HepG2 (cell line): ENCODE measurements around the gene ZNHIT6. TPM values are rescaled to one million over a fixed set of nuclear protein-coding genes. Genes with fewer than 3 reads are reported as not detected.

Source experiments
- ARID5B ChIP-seq: IDR thresholded peaks from 2 replicates; pipeline ENCODE4 v1.4.0; 2020; ENCODE audit warnings: mild to moderate bottlenecking, missing genetic modification reagents
- CEBPB ChIP-seq: IDR thresholded peaks from 2 replicates; pipeline ENCODE4 v1.6.1; 2011; ENCODE audit warnings: low read depth, low read length, improper control_type of control experiment, borderline replicate concordance
- DR1 ChIP-seq: sonication (generic); formaldehyde crosslinking; IDR thresholded peaks from 2 replicates; pipeline ENCODE4 v1.8.0; 2021; ENCODE audit warnings: mild to moderate bottlenecking, missing genetic modification reagents, inconsistent platforms
- EP300 ChIP-seq, 3 experiments: sonication (generic) in 1 of 3; formaldehyde crosslinking in 1 of 3; IDR thresholded peaks; 2 replicates each; pipeline versions ENCODE4 v1.5.1 to v1.6.1; 2011 to 2020; ENCODE audit warnings: low read depth in 2 of 3, low read length in 2 of 3, borderline replicate concordance in 1 of 3, improper control_type of control experiment in 1 of 3, mild to moderate bottlenecking in 1 of 3, missing genetic modification reagents in 1 of 3, moderate library complexity in 1 of 3
- GATAD2A ChIP-seq: IDR thresholded peaks from 2 replicates; pipeline ENCODE4 v1.6.1; 2016
- HDAC1 ChIP-seq: sonication (generic); formaldehyde crosslinking; IDR thresholded peaks from 2 replicates; pipeline ENCODE4 v1.5.1; 2020; ENCODE audit warnings: mild to moderate bottlenecking, missing genetic modification reagents
- HES4 ChIP-seq: sonication (generic); formaldehyde crosslinking; IDR thresholded peaks from 2 replicates; pipeline ENCODE4 v1.9.0; 2021; ENCODE audit warnings: mild to moderate bottlenecking, missing genetic modification reagents, borderline replicate concordance
- KLF16 ChIP-seq, 2 experiments: sonication (generic) in 1 of 2; formaldehyde crosslinking in 1 of 2; IDR thresholded peaks; 2 replicates each; pipeline versions ENCODE4 v1.6.1 to v1.8.0; 2016 to 2023; ENCODE audit warnings: missing genetic modification reagents in 2 of 2, missing compliant biosample characterization in 1 of 2
- NAIF1 ChIP-seq: sonication (generic); formaldehyde crosslinking; IDR thresholded peaks from 2 replicates; pipeline ENCODE4 v1.5.0; 2020; ENCODE audit warnings: mild to moderate bottlenecking, missing genetic modification reagents, borderline replicate concordance
- NR2C2 ChIP-seq: sonication (generic); formaldehyde crosslinking; IDR thresholded peaks from 2 replicates; pipeline ENCODE4 v1.4.0; 2020; ENCODE audit warnings: missing genetic modification reagents, mild to moderate bottlenecking, moderate library complexity, borderline replicate concordance
- RNF2 ChIP-seq: fragments of 450-650 bp; conservative IDR thresholded peaks from 2 replicates; pipeline ENCODE4 v1.6.1; 2016; ENCODE audit warnings: low read depth
- SAP130 ChIP-seq: IDR thresholded peaks from 2 replicates; pipeline ENCODE4 v1.6.1; 2016; ENCODE audit warnings: low read depth
- TAF15 ChIP-seq: fragments of 200-400 bp; formaldehyde crosslinking; IDR thresholded peaks from one replicate; pipeline ENCODE4 v1.6.1; 2018; ENCODE audit warnings: mild to moderate bottlenecking, low read depth, low read length; ENCODE audit not compliant: poor library complexity, severe bottlenecking
- TARDBP ChIP-seq: sonication (generic); formaldehyde crosslinking; IDR thresholded peaks from 2 replicates; pipeline ENCODE4 v1.8.0; 2022; ENCODE audit warnings: mild to moderate bottlenecking, missing genetic modification reagents
- ZMYM3 ChIP-seq: sonication (generic); formaldehyde crosslinking; IDR thresholded peaks from 2 replicates; pipeline ENCODE4 v1.5.1; 2020; ENCODE audit warnings: mild to moderate bottlenecking, missing genetic modification reagents
- ZNF280B ChIP-seq: sonication (generic); formaldehyde crosslinking; IDR thresholded peaks from 2 replicates; pipeline ENCODE4 v1.5.0; 2020; ENCODE audit warnings: missing genetic modification reagents, mild to moderate bottlenecking, borderline replicate concordance
- ZNF451 ChIP-seq: sonication (generic); formaldehyde crosslinking; IDR thresholded peaks from 2 replicates; pipeline ENCODE4 v1.5.0; 2020; ENCODE audit warnings: mild to moderate bottlenecking, missing genetic modification reagents
- ZNF501 ChIP-seq: sonication (generic); formaldehyde crosslinking; IDR thresholded peaks from 2 replicates; pipeline ENCODE4 v1.5.1; 2020; ENCODE audit warnings: mild to moderate bottlenecking, moderate library complexity, missing genetic modification reagents
- ZNF589 ChIP-seq: sonication (generic); formaldehyde crosslinking; conservative IDR thresholded peaks from 2 replicates; pipeline ENCODE4 v1.8.0; 2022; ENCODE audit warnings: mild to moderate bottlenecking, moderate library complexity, missing genetic modification reagents
- ZNF644 ChIP-seq: IDR thresholded peaks from 2 replicates; pipeline ENCODE4 v1.6.1; 2016; ENCODE audit warnings: low read depth
- ZNF709 ChIP-seq: sonication (generic); formaldehyde crosslinking; IDR thresholded peaks from 2 replicates; pipeline ENCODE4 v1.5.0; 2020; ENCODE audit warnings: mild to moderate bottlenecking, missing genetic modification reagents
- ZNF713 ChIP-seq: sonication (generic); formaldehyde crosslinking; IDR thresholded peaks from 2 replicates; pipeline ENCODE4 v1.4.0; 2020; ENCODE audit warnings: mild to moderate bottlenecking, missing genetic modification reagents
- ZSCAN31 ChIP-seq: sonication (generic); formaldehyde crosslinking; IDR thresholded peaks from 2 replicates; pipeline ENCODE4 v1.5.0; 2020; ENCODE audit warnings: low read depth, mild to moderate bottlenecking, missing genetic modification reagents
- polyA plus RNA-seq, 8 experiments: library from polyadenylated mRNA; depleted of rRNA in 3 of 8; stranded (reverse) in 7 of 8; unstranded in 1 of 8; fragments of >200 nt; fragmentation: Illumina TruSeq in 4 of 8; extraction: Trizol in 4 of 8; gene quantifications; 2 replicates each; pipeline versions ENCODE4 v1.2.1 to v1.2.3, GENCODE V29; 2011 to 2016; ENCODE audit warnings: low read depth in 4 of 8, missing spikeins in 1 of 8, mixed read lengths in 1 of 8; ENCODE audit not compliant: insufficient read depth in 1 of 8
- total RNA-seq, 5 experiments: library from RNA; depleted of rRNA; stranded (reverse); fragments of >200 nt; fragmentation: Illumina TruSeq; extraction: Trizol; gene quantifications; 2 replicates each; pipeline ENCODE4 v1.2.3, GENCODE V29; 2016; ENCODE audit warnings: low read depth in 1 of 5

ZNHIT6 gene
- total and polyA plus RNA-seq, 2 of the 13 experiments (the other 11 are each of a cell fraction or from before 2014, with no cell fraction given) = 6.0 to 15.2 TPM

DNA sequence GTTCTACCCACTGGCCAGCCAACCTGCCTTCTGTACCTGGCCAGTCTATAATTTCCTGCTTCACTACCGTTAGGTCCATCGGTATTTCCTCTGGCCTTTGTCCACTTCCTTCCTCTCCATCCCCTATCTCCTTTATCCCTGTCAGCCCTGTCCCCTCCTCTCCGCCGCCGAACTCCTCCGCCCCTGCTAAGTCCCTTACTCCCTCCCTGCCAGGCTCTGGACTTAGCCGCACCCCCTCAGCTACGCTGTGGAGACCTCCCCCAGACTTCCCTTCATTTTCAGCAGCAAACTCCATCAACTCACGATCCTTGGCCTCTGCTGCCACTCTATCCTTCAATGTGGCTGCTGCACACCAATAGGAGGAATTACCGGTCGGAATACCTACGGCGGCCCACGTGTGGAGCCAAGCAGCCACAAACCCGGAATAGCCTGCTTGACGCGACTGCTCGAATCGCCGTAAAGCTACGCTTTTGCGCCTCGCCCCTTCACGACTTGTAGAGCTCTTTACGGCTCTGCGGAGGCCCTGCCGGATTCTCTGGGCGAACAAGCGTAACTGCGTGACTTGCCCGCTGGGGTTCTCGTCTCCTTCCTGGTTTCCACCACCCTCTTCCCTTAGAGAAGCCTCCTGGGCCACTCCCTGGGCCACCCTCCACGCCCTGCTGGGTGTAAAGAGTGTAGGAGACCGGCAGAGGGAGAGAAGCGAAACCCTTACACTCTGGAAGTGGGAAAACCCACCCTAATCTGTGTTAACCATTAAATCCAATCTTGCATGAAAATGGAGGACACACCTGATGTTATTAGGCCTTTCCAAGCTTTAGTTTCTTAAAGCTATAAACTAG, at the start of gene ZNHIT6 (continued):
- peak; percentile 57 for TF ChIP-seq ARID5B
- TF ChIP-seq HES4 = peak; percentile 69; the same call in 1 of the 2 replicates
- TF ChIP-seq RNF2 = 0 out of 2 replicates have a peak, but pooled peaks have one; percentile 56
- TF ChIP-seq TAF15 = no peak
- TF ChIP-seq ZMYM3 (CRISPR knock-in tag) = peak; percentile 38; the same call in 1 of the 2 replicates
- TF ChIP-seq ZNF709 (CRISPR knock-in tag) = peak; percentile 55; the same call in 1 of the 2 replicates
- TF ChIP-seq NAIF1 = peak; percentile 93
- TF ChIP-seq ZNF451 (CRISPR knock-in tag) = 0 out of 2 replicates have a peak, but pooled peaks have one; percentile 36
- TF ChIP-seq TARDBP (CRISPR knock-in tag) = peak; percentile 52
- peak; percentile 49 for TF ChIP-seq GATAD2A
- peak; percentile 96 for TF ChIP-seq HDAC1 (CRISPR knock-in tag)
- peak in 1 of 2 experiments; percentile 74; a peak in 1 of 4 replicates for TF ChIP-seq KLF16 (CRISPR knock-in tag; IDR thresholded peaks at IDR 0.05)
- no peak for TF ChIP-seq ZNF713 (CRISPR knock-in tag)
- TF ChIP-seq ZNF644 (CRISPR knock-in tag) = peak; percentile 60; the same call in 1 of the 2 replicates
- TF ChIP-seq ZNF589 (CRISPR knock-in tag) = 0 out of 2 replicates have a peak, but pooled peaks have one; percentile 60
- peak; percentile 47; the same call in 1 of the 2 replicates for TF ChIP-seq DR1 (CRISPR knock-in tag)
- TF ChIP-seq ZNF280B (CRISPR knock-in tag) = peak; percentile 77; the same call in 1 of the 2 replicates
- peak; percentile 87 for TF ChIP-seq ZSCAN31
- peak; percentile 99 for TF ChIP-seq SAP130 (CRISPR knock-in tag)
- TF ChIP-seq ZNF501 (CRISPR knock-in tag) = peak; percentile 89
- no peak for TF ChIP-seq CEBPB
- 0 out of 2 replicates have a peak, but pooled peaks have one; percentile 38 for TF ChIP-seq NR2C2 (CRISPR knock-in tag)
- peak in 1 of 2 experiments; percentile 27; a peak in 1 of 4 replicates for TF ChIP-seq EP300 (IDR thresholded peaks at IDR 0.05; ENCODE audit: low read depth in 2 of 2, low read length in 2 of 2)
- TF ChIP-seq EP300 (CRISPR knock-in tag; IDR thresholded peaks at IDR 0.05; ENCODE audit: borderline replicate concordance) = no peak; the same call in 1 of the 2 replicates
